ENCODE data around the gene PPP1R1B.

PPP1R1B gene

DNA sequence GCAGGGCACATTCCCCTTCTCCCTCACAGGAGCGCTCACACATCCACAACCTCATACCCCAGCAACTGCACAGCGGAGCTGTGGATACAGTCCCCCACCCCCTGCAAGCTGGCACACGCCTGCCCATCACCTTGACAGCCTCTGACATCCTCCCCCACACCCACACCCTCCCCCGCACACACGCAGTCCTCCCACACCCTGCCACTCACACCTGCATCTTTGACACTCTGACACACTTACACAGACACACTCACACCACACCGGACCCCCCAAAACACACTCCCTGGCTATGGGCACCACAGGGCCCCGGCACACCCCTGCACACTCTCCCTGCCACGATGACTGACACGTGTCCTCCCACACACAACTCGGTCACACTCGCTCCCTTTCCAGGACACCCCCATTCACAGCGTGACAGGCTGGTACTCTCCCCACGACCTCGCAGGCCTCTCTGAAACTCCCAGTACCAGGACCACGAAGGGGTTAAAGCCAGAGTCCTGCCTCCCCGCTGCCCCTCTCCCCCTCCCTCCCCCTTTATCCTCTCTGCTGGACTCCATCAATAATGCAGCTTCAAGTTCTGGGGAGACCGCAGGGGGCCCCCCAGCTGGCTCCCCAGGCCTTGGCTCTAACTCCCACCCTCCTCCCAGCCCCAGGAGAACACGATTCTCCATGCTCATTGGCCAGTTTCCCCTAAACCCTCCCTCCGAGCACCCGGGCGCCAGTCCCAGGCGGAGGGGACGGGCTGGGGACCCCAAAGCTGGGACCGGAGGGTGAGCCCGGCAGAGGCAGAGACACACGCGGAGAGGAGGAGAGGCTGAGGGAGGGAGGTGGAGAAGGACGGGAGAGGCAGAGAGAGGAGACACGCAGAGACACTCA is at the start of gene PPP1R1B:
Gene PPP1R1B, plus strand, starts transcription at position 782 of the 876 bp plus-strand sequence. CDS start 441 bp downstream, outside the sequence.
- Histone ChIP-seq H3K4me3 (replicated peaks; ENCODE audit: low read depth, low read length) (no peak within 1 kb of the TSS), H3K27me3 (replicated peaks; ENCODE audit: control insufficient read depth, insufficient read depth, low read length) (no peaks in the 10 kb centered on the region; the same call in 1 of the 2 replicates), H3K36me3 (ENCODE audit: control insufficient read depth, insufficient read depth, low read length) (no peaks in the 10 kb centered on the region)
- TF ChIP-seq, protein P1, sequence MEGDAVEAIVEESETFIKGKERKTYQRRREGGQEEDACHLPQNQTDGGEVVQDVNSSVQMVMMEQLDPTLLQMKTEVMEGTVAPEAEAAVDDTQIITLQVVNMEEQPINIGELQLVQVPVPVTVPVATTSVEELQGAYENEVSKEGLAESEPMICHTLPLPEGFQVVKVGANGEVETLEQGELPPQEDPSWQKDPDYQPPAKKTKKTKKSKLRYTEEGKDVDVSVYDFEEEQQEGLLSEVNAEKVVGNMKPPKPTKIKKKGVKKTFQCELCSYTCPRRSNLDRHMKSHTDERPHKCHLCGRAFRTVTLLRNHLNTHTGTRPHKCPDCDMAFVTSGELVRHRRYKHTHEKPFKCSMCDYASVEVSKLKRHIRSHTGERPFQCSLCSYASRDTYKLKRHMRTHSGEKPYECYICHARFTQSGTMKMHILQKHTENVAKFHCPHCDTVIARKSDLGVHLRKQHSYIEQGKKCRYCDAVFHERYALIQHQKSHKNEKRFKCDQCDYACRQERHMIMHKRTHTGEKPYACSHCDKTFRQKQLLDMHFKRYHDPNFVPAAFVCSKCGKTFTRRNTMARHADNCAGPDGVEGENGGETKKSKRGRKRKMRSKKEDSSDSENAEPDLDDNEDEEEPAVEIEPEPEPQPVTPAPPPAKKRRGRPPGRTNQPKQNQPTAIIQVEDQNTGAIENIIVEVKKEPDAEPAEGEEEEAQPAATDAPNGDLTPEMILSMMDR (IDR thresholded peaks at IDR 0.05; ENCODE audit: insufficient read depth, low read length, poor library complexity, severe bottlenecking), result no peak
- DNase-seq (ENCODE audit: extremely low read depth, insufficient read length), result no peak

DNA sequence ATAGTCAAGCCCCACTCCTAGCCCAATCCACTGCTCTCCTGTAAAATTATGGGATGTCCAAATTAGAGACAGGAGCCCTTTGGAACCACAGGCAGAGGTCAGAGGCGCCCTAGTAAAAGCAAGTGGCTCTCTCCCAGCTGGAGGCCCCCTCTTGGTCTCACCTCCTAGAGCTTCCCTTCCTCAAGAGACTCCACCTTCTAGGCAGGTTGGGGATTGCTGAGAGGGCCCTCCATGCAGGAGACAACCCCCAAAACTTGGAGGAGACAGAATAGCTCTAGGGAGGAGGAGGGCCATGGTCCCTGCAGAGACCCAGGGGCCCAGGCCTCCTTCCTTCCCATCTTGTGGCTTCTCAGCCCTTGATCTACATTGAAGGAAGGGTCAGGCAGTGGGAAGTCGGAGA is 48.5 kb upstream of the PPP1R1B start:
- H3K4me3 ChIP-seq (replicated peaks; ENCODE audit: low read depth, low read length), result no peak overlapping the region
- no peaks in the 10 kb centered on the region; the same call in 1 of the 2 replicates for H3K27me3 ChIP-seq (replicated peaks; ENCODE audit: control insufficient read depth, insufficient read depth, low read length)
- no peak for DNase-seq (ENCODE audit: extremely low read depth, insufficient read length)
- TF ChIP-seq, protein P1 (IDR thresholded peaks at IDR 0.05; ENCODE audit: insufficient read depth, low read length, poor library complexity, severe bottlenecking), result no peak
- no peaks in the 10 kb centered on the region for H3K36me3 ChIP-seq (ENCODE audit: control insufficient read depth, insufficient read depth, low read length)

DNA sequence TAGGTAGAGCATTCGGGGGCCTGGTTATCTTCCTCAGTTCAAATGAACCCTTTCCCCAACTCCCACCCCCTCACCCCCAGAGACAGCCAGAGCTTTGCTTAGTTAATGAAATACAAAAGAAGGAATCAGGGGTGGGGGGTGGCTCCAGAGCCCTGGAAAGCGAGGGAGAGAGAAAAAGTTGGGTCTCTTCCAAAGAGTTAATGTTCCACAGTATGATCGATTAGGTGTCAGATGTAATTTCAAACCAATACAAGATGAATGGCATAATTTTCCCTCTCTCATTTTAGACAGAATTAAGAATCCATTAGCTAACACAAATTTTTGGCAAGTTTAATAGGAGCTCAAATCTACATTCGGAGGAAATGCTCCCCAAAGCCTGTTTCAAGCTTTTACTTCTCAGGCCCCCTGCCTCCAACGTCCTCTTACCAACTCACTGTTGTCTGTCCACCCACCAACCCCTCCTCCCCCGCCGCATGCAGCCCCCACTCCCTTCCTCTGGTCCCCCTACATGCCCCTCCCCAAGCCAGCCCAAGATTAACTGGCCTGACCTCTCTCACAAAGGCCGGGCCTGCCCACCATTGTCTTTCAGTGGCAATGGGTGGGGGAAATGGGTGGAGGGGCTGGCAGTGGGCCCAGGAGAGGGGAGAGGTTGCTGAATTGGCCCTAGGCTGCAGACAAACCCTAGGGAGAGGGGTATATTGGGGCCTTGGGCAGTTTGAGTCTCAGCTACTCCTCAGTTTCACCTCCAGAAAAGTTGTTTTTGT is 47.3 kb upstream of the PPP1R1B start:
- TF ChIP-seq, protein P1 (IDR thresholded peaks at IDR 0.05; ENCODE audit: insufficient read depth, low read length, poor library complexity, severe bottlenecking), result no peak
- Histone ChIP-seq H3K36me3 (ENCODE audit: control insufficient read depth, insufficient read depth, low read length) (no peaks in the 10 kb centered on the region), H3K4me3 (replicated peaks; ENCODE audit: low read depth, low read length) (no peak overlapping the region), H3K27me3 (replicated peaks; ENCODE audit: control insufficient read depth, insufficient read depth, low read length) (no peaks in the 10 kb centered on the region; the same call in 1 of the 2 replicates)
- no peak for DNase-seq (ENCODE audit: extremely low read depth, insufficient read length)

DNA sequence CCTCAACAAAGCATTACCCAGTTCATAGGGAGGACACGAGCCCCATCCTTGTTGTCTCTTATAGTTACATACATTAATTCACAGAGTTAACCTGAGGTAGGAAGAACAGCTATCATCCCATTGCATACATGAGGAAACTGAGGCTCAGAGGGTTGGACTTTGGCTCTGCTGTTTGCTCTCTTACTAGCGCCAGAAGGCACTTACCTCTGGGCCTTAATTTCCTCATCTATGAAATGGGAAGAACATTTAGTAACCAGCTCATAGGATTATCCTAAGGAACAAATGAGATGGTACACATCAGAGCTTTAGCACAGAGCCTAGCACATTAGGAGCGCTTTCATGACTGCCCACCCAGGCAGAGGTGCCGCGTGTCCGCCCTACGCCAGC is 46.7 kb upstream of the PPP1R1B start:
- TF ChIP-seq, protein P1 (IDR thresholded peaks at IDR 0.05; ENCODE audit: insufficient read depth, low read length, poor library complexity, severe bottlenecking), result no peak
- Histone ChIP-seq H3K36me3 (ENCODE audit: control insufficient read depth, insufficient read depth, low read length) (no peaks in the 10 kb centered on the region), H3K27me3 (replicated peaks; ENCODE audit: control insufficient read depth, insufficient read depth, low read length) (no peaks in the 10 kb centered on the region; the same call in 1 of the 2 replicates), H3K4me3 (replicated peaks; ENCODE audit: low read depth, low read length) (no peak overlapping the region)
- DNase-seq (ENCODE audit: extremely low read depth, insufficient read length), result no peak

DNA sequence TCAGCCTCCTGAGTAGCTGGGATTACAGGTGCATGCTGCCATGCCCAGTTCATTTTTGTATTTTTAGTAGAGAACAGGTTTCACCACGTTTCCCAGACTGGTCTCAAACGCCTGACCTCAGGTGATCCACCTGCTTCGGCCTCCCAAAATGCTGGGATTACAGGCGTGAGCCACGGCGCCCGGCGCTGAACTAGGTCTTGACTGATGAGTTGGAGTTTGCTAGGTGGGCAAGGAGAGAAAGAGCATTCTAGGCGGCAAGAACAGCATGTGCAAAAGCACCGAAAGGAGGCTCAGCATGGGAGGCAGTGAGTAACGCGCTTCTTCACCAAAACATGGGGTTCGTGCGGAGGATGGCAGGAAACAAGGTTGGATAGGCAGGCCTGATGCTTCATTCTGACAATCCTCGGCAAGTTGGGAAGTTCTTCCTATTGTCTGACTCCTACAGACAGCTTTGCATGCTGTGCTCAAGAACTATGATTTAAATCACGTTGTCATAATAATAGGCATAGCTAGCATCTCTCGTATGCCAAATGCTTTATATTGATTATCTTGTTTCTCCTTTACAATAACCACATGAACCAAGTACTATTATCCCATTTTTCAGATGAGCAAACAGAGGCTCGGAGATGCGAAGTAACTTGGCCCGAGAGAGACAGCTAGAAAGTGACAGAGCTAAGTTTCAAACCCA is 45.5 kb upstream of the PPP1R1B start:
- DNase-seq (ENCODE audit: extremely low read depth, insufficient read length), result no peak
- H3K4me3 ChIP-seq (replicated peaks; ENCODE audit: low read depth, low read length), result no peak overlapping the region
- TF ChIP-seq, protein P1 (IDR thresholded peaks at IDR 0.05; ENCODE audit: insufficient read depth, low read length, poor library complexity, severe bottlenecking), result no peak
- H3K36me3 ChIP-seq (ENCODE audit: control insufficient read depth, insufficient read depth, low read length), result no peaks in the 10 kb centered on the region
- no peaks in the 10 kb centered on the region; the same call in 1 of the 2 replicates for H3K27me3 ChIP-seq (replicated peaks; ENCODE audit: control insufficient read depth, insufficient read depth, low read length)
